ENCODE results near the gene GCG.

The GCG gene

GRCh38 chr2:162152147-162152546 lies at the start of gene GCG:
GCG (minus strand) TSS chr2:162152247; CDS start chr2:162149178, 3,069 bp downstream.
- TF ChIP-seq CTCF (IDR thresholded peaks at IDR 0.05): no peak
- peaks cover 9% of the 10 kb centered on the region for H3K27me3 ChIP-seq
- no peaks in the 10 kb centered on the region for H3K9me3 ChIP-seq
- H3K4me1 ChIP-seq (ENCODE audit: control insufficient read depth in 1 of 2, insufficient read depth in 1 of 2, low read depth in 1 of 2, low read length in 1 of 2): no peaks in the 10 kb centered on the region
- H3K36me3 ChIP-seq: no peaks in the 10 kb centered on the region
- no peak within 1 kb of the TSS for H3K27ac ChIP-seq
- no peak within 1 kb of the TSS for H3K4me3 ChIP-seq (ENCODE audit: low read depth in 1 of 2, low read length in 1 of 2)

- no peaks in the 10 kb centered on the region for H3K27me3 ChIP-seq
- no peak overlapping the region for H3K27ac ChIP-seq
- no peaks in the 10 kb centered on the region for H3K36me3 ChIP-seq
- H3K4me1 ChIP-seq (ENCODE audit: control insufficient read depth in 1 of 2, insufficient read depth in 1 of 2, low read depth in 1 of 2, low read length in 1 of 2): no peaks in the 10 kb centered on the region
- TF ChIP-seq CTCF (IDR thresholded peaks at IDR 0.05): no peak
- H3K4me3 ChIP-seq (ENCODE audit: low read depth in 1 of 2, low read length in 1 of 2): no peak overlapping the region
- no peaks in the 10 kb centered on the region for H3K9me3 ChIP-seq
Measured at GRCh38 chr2:162200636-162201035, 48.6 kb upstream of the GCG start.

DNA sequence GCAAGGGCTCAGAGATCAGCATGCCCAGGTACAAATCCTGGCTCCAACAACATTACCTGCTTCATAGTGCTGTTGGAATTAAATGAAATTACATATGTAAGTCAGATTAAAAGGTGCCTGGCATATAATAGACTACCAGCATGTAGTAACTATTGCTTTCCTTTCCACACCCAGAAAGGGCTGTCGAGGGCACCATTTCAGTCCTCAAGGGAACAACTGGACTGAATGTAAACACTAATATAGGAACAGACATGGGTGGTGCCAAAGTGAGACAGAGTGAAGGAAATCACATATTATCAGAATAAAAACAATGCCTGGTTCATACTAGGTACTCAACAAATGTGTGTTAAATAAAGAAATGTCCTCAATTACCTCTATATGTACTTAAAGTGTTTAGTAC lies 47.9 kb upstream of the GCG start:
- H3K4me1 ChIP-seq (ENCODE audit: control insufficient read depth in 1 of 2, insufficient read depth in 1 of 2, low read depth in 1 of 2, low read length in 1 of 2): no peaks in the 10 kb centered on the region
- TF ChIP-seq CTCF (IDR thresholded peaks at IDR 0.05): no peak

DNA sequence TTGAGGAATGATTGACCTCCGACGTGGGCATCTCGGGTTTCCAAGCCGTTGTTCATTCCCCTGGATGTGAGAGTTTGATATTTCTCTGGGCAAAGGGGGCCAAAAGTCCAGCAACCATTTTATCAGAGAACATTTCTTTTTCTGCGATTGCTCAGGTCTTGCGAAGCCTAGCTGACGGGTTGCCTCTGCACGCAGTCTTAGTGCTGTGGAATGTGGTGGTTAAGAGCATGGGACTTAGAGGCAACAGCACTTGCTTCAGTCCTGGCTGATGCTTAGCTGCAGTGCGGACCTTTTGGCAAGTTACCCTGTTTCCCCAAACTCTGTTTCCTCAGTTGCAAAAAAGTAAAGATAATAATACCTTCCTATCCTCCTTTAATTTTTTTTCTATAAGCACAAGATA lies 46.2 kb upstream of the GCG start:
- TF ChIP-seq CTCF (IDR thresholded peaks at IDR 0.05): no peak
- Histone ChIP-seq H3K4me1 (ENCODE audit: control insufficient read depth in 1 of 2, insufficient read depth in 1 of 2, low read depth in 1 of 2, low read length in 1 of 2) (no peaks in the 10 kb centered on the region), H3K27me3 (no peaks in the 10 kb centered on the region), H3K9me3 (no peaks in the 10 kb centered on the region), H3K36me3 (no peaks in the 10 kb centered on the region), H3K27ac (no peak overlapping the region), H3K4me3 (ENCODE audit: low read depth in 1 of 2, low read length in 1 of 2) (no peak overlapping the region)

More for the DNA sequence above, 47.9 kb upstream of the GCG start:
- Histone ChIP-seq H3K36me3 (no peaks in the 10 kb centered on the region), H3K4me3 (ENCODE audit: low read depth in 1 of 2, low read length in 1 of 2) (no peak overlapping the region), H3K27me3 (no peaks in the 10 kb centered on the region), H3K9me3 (no peaks in the 10 kb centered on the region), H3K27ac (no peak overlapping the region)

GRCh38 chr2:162197069-162197825 lies 45.2 kb upstream of the GCG start:
- Histone ChIP-seq H3K27ac (no peak overlapping the region), H3K36me3 (no peaks in the 10 kb centered on the region), H3K27me3 (no peaks in the 10 kb centered on the region), H3K4me3 (ENCODE audit: low read depth in 1 of 2, low read length in 1 of 2) (no peak overlapping the region), H3K9me3 (no peaks in the 10 kb centered on the region), H3K4me1 (ENCODE audit: control insufficient read depth in 1 of 2, insufficient read depth in 1 of 2, low read depth in 1 of 2, low read length in 1 of 2) (no peaks in the 10 kb centered on the region)
- no peak for TF ChIP-seq CTCF (IDR thresholded peaks at IDR 0.05)

Data from neutrophil (primary cell).